Activated CD8-positive, alpha-beta T cell treated with anti-CD3 and anti-CD28 coated beads, Interleukin-2, amount 10 ng/mL, durations not matched to agents 7 days and 5 days (primary cell): ENCODE results near the gene L1TD1. TPM values are rescaled to one million over a fixed set of nuclear protein-coding genes. Genes with fewer than 3 reads are reported as not detected.
"Not testable (repeated sequence)": the region's sequence is repeated elsewhere in the genome, so short reads cannot be mapped to it uniquely, and the experiment has no call there.

Experiments used
- ATAC-seq: fragments of 150-1000 bp; cut with Tn5 transposase; one replicate; pipeline ENCODE4 v1.10.0; 2021; ENCODE audit warnings: moderate library complexity
- CTCF ChIA-PET: fragments of 350-600 bp; sonication (Branson Sonifier 250); formaldehyde crosslinking; loops from one replicate; lab custom pipeline; 2021; ENCODE audit warnings: antibody characterized with exemption; lab: Charles Lee
- POLR2A ChIA-PET: fragments of 350-600 bp; sonication (Branson Sonifier 250); formaldehyde crosslinking; loops from one replicate; lab custom pipeline; 2021; ENCODE audit warnings: antibody characterized with exemption; lab: Charles Lee
- DNase-seq: peaks from one replicate; pipeline ENCODE4 v3.0.0-alpha.2; 2020
- H3K27ac Mint-ChIP-seq: one replicate; pipeline ENCODE4 v1.8.0; 2021; ENCODE audit warnings: mild to moderate bottlenecking, mixed read lengths
- H3K27me3 Mint-ChIP-seq: one replicate; pipeline ENCODE4 v1.8.0; 2021; ENCODE audit warnings: low read depth, mixed read lengths
- H3K36me3 Mint-ChIP-seq: one replicate; pipeline ENCODE4 v1.8.0; 2021; ENCODE audit warnings: low read depth, mixed read lengths
- H3K4me1 Mint-ChIP-seq: one replicate; pipeline ENCODE4 v1.8.0; 2021; ENCODE audit warnings: low read depth, mixed read lengths
- H3K4me3 Mint-ChIP-seq: one replicate; pipeline ENCODE4 v1.8.0; 2021; ENCODE audit warnings: mild to moderate bottlenecking, mixed read lengths
- H3K9me3 Mint-ChIP-seq: one replicate; pipeline ENCODE4 v1.8.0; 2022; ENCODE audit warnings: mixed read lengths; ENCODE audit not compliant: insufficient read depth
- total RNA-seq, 2 experiments: library from RNA; stranded (reverse); gene quantifications; one replicate each; pipeline ENCODE4 v1.2.3, GENCODE V29; 2021

L1TD1 gene
- total RNA-seq: not detected

- ATAC-seq (no peak), DNase-seq (no peak)
- POLR2A ChIA-PET: no interaction called here
- peaks cover 19% of the 10 kb centered on the region for H3K27me3 Mint-ChIP-seq
- H3K9me3 Mint-ChIP-seq: no peaks in the 10 kb centered on the region
- H3K4me3 Mint-ChIP-seq: no peak within 1 kb of the TSS
- CTCF ChIA-PET: no interaction called here
- no peak within 1 kb of the TSS for H3K27ac Mint-ChIP-seq
- H3K4me1 Mint-ChIP-seq: no peaks in the 10 kb centered on the region
- H3K36me3 Mint-ChIP-seq: no peaks in the 10 kb centered on the region
These were observed at the start of gene L1TD1 for GRCh38 chr1:62194651-62195544. TSS of gene L1TD1 (plus strand) at chr1:62194849. CDS start at chr1:62206629, 11,780 bp downstream.

GRCh38 chr1:62159940-62160348 is 34.7 kb upstream of the L1TD1 start:
- H3K36me3 Mint-ChIP-seq: no peaks in the 10 kb centered on the region
- no peaks in the 10 kb centered on the region for H3K4me1 Mint-ChIP-seq
- ATAC-seq: no peak
- H3K27ac Mint-ChIP-seq: no peak overlapping the region
- no peak overlapping the region for H3K4me3 Mint-ChIP-seq
- no peaks in the 10 kb centered on the region for H3K9me3 Mint-ChIP-seq
- ChIA-PET CTCF (interaction anchor here (1.1 kb wide), 1 partner anchor 15 kb away, joined by 5 read pairs; no protein-coding TSS in a partner anchor), POLR2A (no interaction called here)
- DNase-seq: no peak
- H3K27me3 Mint-ChIP-seq: no peaks in the 10 kb centered on the region

- no peak overlapping the region for H3K27ac Mint-ChIP-seq
- H3K9me3 Mint-ChIP-seq: no peaks in the 10 kb centered on the region
- H3K36me3 Mint-ChIP-seq: no peaks in the 10 kb centered on the region
- no peaks in the 10 kb centered on the region for H3K4me1 Mint-ChIP-seq
- no peaks in the 10 kb centered on the region for H3K27me3 Mint-ChIP-seq
- ChIA-PET POLR2A (no interaction called here), CTCF (no interaction called here)
- DNase-seq: no peak
- no peak for ATAC-seq
- no peak overlapping the region for H3K4me3 Mint-ChIP-seq
These were observed 32.9 kb upstream of the L1TD1 start for GRCh38 chr1:62161711-62162110.

- H3K9me3 Mint-ChIP-seq, H3K27ac Mint-ChIP-seq, ATAC-seq, H3K36me3 Mint-ChIP-seq, CTCF ChIA-PET, POLR2A ChIA-PET, H3K27me3 Mint-ChIP-seq, H3K4me1 Mint-ChIP-seq, DNase-seq, H3K4me3 Mint-ChIP-seq: not testable (repeated sequence)
These were observed 24.3 kb upstream of the L1TD1 start for GRCh38 chr1:62170380-62170779.

- ChIA-PET POLR2A (no interaction called here), CTCF (interaction anchor here (0.7 to 2.2 kb wide), 22 partner anchors 9 to 572 kb away, joined by 3 to 39 read pairs (median 4); no protein-coding TSS in a partner anchor)
- Mint-ChIP-seq H3K9me3 (no peaks in the 10 kb centered on the region), H3K27ac (no peak overlapping the region), H3K36me3 (no peaks in the 10 kb centered on the region), H3K4me3 (no peak overlapping the region), H3K27me3 (no peaks in the 10 kb centered on the region), H3K4me1 (no peaks in the 10 kb centered on the region)
- ATAC-seq (no peak), DNase-seq (peak; percentile 58)
These were observed 19.0 kb upstream of the L1TD1 start for GRCh38 chr1:62175568-62176179.

- no peaks in the 10 kb centered on the region for H3K4me1 Mint-ChIP-seq
- H3K27ac Mint-ChIP-seq: no peak overlapping the region
- H3K4me3 Mint-ChIP-seq: no peak overlapping the region
- DNase-seq: no peak
- H3K36me3 Mint-ChIP-seq: no peaks in the 10 kb centered on the region
- no peaks in the 10 kb centered on the region for H3K9me3 Mint-ChIP-seq
- ChIA-PET POLR2A (no interaction called here), CTCF (interaction anchor here (0.6 to 2.2 kb wide), 8 partner anchors 227 to 569 kb away, joined by 3 to 39 read pairs (median 7); no protein-coding TSS in a partner anchor)
- no peaks in the 10 kb centered on the region for H3K27me3 Mint-ChIP-seq
- ATAC-seq: no peak
These were observed 17.9 kb upstream of the L1TD1 start for GRCh38 chr1:62176597-62177312.

GRCh38 chr1:62177621-62178020 is 17.0 kb upstream of the L1TD1 start:
- no peaks in the 10 kb centered on the region for H3K36me3 Mint-ChIP-seq
- DNase-seq (no peak), ATAC-seq (no peak)
- no peak overlapping the region for H3K27ac Mint-ChIP-seq
- H3K4me3 Mint-ChIP-seq: no peak overlapping the region
- POLR2A ChIA-PET: no interaction called here
- H3K4me1 Mint-ChIP-seq: no peaks in the 10 kb centered on the region
- no peaks in the 10 kb centered on the region for H3K9me3 Mint-ChIP-seq
- H3K27me3 Mint-ChIP-seq: no peaks in the 10 kb centered on the region
- CTCF ChIA-PET: no interaction called here

GRCh38 chr1:62178372-62178771 is 16.3 kb upstream of the L1TD1 start:
- Mint-ChIP-seq H3K4me1 (no peaks in the 10 kb centered on the region), H3K9me3 (no peaks in the 10 kb centered on the region), H3K4me3 (no peak overlapping the region), H3K27ac (no peak overlapping the region), H3K27me3 (no peaks in the 10 kb centered on the region), H3K36me3 (no peaks in the 10 kb centered on the region)
- no peak for ATAC-seq
- DNase-seq: no peak
- CTCF ChIA-PET: no interaction called here
- POLR2A ChIA-PET: no interaction called here

- H3K4me3 Mint-ChIP-seq, H3K27me3 Mint-ChIP-seq, POLR2A ChIA-PET, CTCF ChIA-PET, DNase-seq, H3K4me1 Mint-ChIP-seq, H3K9me3 Mint-ChIP-seq, H3K27ac Mint-ChIP-seq, ATAC-seq, H3K36me3 Mint-ChIP-seq: not testable (repeated sequence)
These were observed 14.6 kb upstream of the L1TD1 start for GRCh38 chr1:62180054-62180453.

GRCh38 chr1:62180639-62181038 is 14.0 kb upstream of the L1TD1 start:
- ChIA-PET CTCF (no interaction called here), POLR2A (no interaction called here)
- ATAC-seq (no peak), DNase-seq (no peak)
- Mint-ChIP-seq H3K27me3 (no peaks in the 10 kb centered on the region), H3K27ac (no peak overlapping the region), H3K9me3 (no peaks in the 10 kb centered on the region), H3K4me3 (no peak overlapping the region), H3K36me3 (no peaks in the 10 kb centered on the region), H3K4me1 (no peaks in the 10 kb centered on the region)

- Mint-ChIP-seq H3K27ac (no peak overlapping the region), H3K4me1 (no peaks in the 10 kb centered on the region), H3K9me3 (no peaks in the 10 kb centered on the region), H3K4me3 (no peak overlapping the region), H3K27me3 (no peaks in the 10 kb centered on the region), H3K36me3 (no peaks in the 10 kb centered on the region)
- ChIA-PET CTCF (no interaction called here), POLR2A (no interaction called here)
- DNase-seq (no peak), ATAC-seq (no peak)
These were observed 13.1 kb upstream of the L1TD1 start for GRCh38 chr1:62181532-62181931.

GRCh38 chr1:62182157-62182556 is 12.5 kb upstream of the L1TD1 start:
- H3K27ac Mint-ChIP-seq, H3K4me1 Mint-ChIP-seq, ATAC-seq, CTCF ChIA-PET, H3K4me3 Mint-ChIP-seq, H3K9me3 Mint-ChIP-seq, POLR2A ChIA-PET, H3K27me3 Mint-ChIP-seq, DNase-seq, H3K36me3 Mint-ChIP-seq: not testable (repeated sequence)
